NCI-H774 (cell line): ENCODE data around the gene EPC1.
"Not testable (repeated sequence)": the region's sequence is repeated elsewhere in the genome, so short reads cannot be mapped to it uniquely, and the experiment has no call there.

Experiments used
- DNase-seq: peaks from one replicate; lab custom pipeline; 2025; lab: John Stamatoyannopoulos, UW

The EPC1 gene

GRCh38 chr10:32271617-32272016 lies 75.3 kb downstream of the EPC1 start:
- no peak for DNase-seq

DNA sequence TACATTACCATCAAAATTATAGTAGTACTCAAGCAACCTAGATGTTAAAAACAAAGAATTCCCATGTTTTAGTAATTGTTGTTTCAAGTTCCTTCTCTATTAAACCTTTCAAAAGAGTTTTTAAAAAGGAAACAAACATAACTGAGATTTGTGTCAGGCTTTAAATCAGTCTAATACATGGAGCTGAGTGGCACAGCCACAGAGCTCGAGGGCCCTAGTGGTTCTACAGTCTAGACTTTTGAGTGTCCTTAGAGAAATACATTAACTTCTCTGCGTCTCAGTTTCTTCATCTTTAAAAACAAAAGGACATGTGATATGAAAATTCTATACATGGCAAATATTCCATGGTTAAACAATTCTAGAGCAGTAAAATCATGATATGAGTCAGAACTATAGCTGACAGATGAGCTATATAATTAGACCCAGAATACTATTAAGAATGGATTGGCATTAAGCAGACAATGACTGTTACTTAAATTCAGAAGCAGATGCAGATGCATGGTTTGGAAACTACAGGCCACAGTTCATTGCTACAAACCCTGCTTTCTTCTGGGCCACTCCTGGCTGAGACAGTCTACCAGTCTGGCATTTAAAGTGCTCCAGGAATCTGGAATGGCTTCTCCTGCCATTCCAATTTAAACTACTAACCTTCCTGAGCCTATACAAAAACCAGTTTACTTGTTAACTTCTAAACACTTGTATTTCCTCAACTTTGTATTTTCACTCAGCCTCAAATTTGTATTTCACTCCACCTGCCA lies 77.4 kb downstream of the EPC1 start:
- DNase-seq: no peak

DNA sequence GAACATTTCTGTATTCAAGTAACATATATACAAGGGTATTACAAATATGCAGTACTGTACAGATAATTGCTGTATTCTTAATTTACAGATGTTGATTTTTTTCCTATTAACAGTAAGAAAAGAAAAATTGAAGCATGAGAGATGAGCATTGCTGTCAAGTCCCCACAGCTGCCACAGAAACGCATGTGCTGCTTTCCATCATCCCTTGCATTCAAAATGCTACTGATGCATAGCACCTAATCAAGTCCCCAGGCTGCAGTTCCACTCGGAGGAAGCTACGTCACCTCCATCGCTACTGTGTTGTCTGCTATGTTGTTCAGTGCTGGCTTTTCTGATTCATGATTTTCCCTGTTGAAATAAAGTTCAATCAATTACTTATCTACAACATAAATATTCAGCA lies 78.2 kb downstream of the EPC1 start:
- DNase-seq: no peak

DNA sequence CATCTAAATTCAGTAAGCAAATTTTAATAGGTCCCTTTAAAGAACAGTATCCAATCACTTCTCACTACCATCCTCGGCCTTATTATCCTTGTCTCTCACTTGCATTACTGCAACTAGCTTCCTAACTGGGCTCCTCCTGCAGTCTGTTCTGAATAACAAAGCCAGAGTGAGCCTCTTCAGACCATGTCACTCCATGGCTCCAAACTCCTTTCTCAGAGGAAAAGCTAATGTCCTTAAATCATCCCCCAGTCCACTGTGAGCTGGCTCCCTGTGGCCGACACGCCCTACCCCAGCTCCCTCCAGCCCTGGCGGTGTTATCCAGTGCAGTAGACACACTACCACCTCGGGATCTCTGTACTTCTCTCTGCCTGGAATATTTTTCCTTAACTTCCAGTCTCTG lies 80.0 kb downstream of the EPC1 start:
- DNase-seq: no peak

- no peak for DNase-seq
These were observed 80.4 kb downstream of the EPC1 start for GRCh38 chr10:32266566-32266965.

- no peak for DNase-seq
These were observed 81.2 kb downstream of the EPC1 start for GRCh38 chr10:32265756-32266155.

DNA sequence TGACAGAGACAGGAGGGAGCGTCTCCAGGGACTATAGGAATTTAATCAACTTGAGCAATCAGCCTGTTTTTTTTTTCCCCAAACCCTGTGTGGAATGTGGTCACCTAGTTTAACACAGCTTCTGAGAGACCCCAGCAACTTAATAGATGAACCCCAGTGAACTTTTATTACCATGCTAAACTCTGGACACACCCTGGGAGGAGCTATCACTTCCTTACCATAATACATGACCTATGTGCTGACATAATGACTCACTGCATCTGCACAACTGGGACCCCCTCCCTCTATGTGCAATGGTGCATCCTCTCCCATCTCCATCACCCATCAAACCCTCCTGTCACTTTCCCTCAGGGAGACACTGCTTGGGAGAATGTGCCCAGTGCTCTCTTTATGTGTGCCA lies 83.7 kb downstream of the EPC1 start:
- no peak for DNase-seq

DNA sequence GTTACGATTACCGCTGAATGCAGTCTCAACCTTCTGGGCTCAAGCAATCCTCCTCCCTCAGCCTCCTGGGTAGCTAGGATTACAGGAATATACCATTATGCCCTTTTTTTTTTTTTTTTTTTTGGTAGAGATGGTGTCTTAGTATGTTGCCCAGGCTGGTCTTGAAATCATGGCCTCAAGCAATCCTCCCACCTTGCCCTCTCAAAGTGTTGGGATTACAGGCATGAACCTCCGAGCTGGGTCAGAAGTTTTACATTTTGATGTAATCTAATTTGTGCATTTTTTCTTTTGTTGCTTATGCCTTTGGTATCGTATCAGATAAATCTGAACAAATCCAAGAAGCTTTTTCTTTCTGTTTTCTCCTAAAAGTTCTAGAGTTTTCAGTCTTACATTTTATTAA lies 87.4 kb downstream of the EPC1 start:
- no peak for DNase-seq

- peak; percentile 45 for DNase-seq
These were observed 90.1 kb downstream of the EPC1 start for GRCh38 chr10:32256613-32257437.

- DNase-seq: no peak
These were observed 93.1 kb downstream of the EPC1 start for GRCh38 chr10:32253821-32254220.

DNA sequence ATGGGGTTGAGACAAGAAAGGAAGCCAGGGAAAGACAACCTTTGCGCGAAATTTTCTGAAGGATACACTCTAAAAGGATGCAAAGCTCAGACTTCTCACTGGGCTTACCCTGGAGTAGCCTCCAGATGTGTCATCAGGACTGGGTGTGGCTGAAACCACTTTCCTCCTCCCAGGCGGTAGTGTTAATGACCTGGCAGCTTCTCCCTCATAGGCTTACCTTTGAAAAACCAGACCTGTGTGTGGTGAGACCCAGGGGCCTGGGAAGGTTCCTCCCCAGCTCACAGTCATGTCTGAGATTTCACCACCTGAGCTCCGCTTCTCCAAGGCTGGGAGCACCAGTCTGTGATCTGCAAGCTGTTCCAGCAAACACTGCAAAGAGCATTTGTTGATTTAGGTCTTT lies 93.7 kb downstream of the EPC1 start:
- no peak for DNase-seq

DNA sequence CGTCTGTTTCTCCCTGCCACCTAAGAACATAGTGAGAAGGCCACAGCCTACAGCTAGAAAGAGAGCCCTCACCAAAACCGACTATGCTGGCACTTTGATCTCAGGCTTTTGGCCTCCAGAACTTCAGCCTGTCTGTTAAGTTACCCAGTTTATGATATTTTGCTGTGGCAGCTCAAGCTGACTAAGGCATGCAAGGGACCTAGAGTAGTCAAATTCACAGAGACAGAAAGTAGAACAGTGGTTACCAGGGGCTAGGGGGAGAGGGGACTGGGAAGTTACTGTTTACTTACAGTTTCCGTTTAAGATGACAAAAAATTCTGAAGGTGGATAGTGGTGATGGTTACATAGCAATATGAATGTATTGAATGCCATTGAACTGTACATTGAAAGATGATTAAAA lies 96.5 kb downstream of the EPC1 start:
- not testable (repeated sequence) for DNase-seq

- no peak for DNase-seq
These were observed 100.3 kb downstream of the EPC1 start for GRCh38 chr10:32246685-32247084.

DNA sequence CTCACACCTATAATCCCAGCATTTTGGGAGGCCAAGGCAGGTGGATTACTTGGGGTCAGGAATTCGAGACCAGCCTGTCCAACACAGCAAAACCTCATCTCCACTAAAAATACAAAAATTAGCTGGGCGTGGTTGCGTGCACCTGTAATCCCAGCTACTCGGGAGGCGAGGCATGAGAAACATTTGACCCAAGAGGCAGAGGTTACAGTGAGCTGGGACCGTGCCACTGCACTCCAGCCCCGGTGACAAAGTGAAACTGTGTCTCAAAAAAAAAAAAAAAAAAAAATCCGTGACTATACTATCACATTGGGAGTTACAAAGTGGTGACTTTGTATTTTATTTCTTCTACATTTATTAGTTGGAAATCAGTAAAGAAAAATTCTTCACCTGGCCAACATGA lies 101.2 kb downstream of the EPC1 start:
- no peak for DNase-seq

DNA sequence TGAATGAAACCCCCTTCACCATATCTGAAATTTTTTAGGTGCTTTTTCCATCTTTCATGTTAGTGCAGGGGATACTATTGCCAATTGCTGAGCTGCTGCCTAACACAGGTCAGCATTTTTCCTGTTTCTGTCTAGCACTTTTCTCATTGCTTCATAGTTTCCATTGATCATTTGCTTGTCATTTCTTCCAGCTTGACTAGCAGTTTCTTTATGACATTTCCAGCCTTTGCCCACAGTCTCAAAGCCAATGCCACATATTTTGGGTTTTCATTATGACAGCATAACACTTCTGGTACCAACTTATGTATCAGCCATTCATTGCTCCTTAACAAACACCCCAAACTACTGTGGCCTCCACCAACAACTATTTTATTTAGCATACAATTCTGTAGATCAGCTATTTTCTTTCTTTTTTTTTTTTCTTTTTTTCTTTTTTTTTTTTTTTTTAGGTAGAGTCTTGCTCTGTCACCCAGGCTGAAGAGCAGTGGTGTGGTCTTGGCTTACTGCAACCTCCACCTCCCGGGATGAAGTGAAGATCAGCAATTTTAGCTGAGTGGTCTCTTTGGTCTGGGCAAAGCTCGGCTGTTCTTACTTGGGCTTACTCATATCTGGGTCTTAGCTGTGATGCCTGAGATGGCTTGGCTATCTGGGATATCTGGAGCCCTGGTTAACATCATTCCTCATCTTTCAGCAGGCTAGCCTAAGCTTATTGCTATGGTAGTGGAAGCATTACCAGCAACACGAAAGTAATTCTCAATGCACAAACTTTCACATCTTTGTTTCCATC lies 102.3 kb downstream of the EPC1 start:
- DNase-seq: no peak

- no peak for DNase-seq
These were observed 102.9 kb downstream of the EPC1 start for GRCh38 chr10:32244011-32244410.

GRCh38 chr10:32241946-32242345 lies 105.0 kb downstream of the EPC1 start:
- DNase-seq: no peak

GRCh38 chr10:32240471-32240870 lies 106.5 kb downstream of the EPC1 start:
- DNase-seq: no peak

GRCh38 chr10:32239769-32240168 lies 107.2 kb downstream of the EPC1 start:
- DNase-seq: no peak

GRCh38 chr10:32237644-32238345 lies 109.2 kb downstream of the EPC1 start:
- DNase-seq: no peak

DNA sequence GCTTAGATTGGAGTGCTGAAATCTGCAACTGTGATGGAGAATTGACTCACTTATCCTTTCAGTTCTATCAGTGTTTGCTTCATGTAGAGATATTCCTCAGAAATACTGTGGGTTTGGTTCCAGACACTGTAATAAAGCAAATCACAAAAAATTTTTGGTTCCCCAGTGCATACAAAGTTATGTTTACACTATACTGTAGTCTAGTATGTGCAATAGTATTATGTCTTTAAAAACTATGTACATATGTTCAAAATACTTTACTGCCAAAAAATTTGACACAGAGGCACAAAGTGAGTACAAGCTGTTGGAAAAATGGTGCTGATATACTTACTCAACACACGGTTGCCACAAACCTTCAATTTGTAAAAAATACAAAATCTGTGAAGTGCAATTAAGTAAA lies 112.5 kb downstream of the EPC1 start:
- DNase-seq: no peak

DNA sequence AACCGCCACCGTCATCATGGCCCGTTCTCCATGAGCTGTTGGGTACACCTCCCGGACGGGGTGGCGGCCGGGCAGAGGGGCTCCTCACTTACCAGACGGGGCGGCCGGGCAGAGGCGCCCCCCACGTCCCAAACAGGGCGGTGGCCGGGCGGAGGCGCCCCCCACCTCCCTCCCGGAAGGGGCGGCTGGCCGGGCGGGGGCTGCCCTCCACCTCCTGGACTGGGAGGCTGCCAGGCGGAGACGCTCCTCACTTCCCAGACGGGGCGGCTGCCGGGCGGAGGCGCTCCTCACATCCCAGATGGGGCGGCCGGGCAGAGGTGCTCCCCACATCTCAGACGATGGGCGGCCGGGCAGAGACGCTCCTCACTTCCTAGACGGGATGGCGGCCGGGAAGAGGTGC lies 113.6 kb downstream of the EPC1 start:
- not testable (repeated sequence) for DNase-seq
